Panc1 (cell line): ENCODE data around the gene UBL5.

Experiments used
- CTCF ChIP-seq: fragments of 450-650 bp; IDR thresholded peaks from 2 replicates; pipeline ENCODE4 v1.5.1; 2017; ENCODE audit warnings: mild to moderate bottlenecking
- POLR2AphosphoS5 ChIP-seq: IDR thresholded peaks from 2 replicates; pipeline ENCODE4 v1.6.1; 2012; ENCODE audit warnings: mild to moderate bottlenecking, low read depth, low read length, moderate library complexity
- REST ChIP-seq, 2 experiments: IDR thresholded peaks; 2 replicates each; pipeline ENCODE4 v1.6.1; 2011 to 2012; ENCODE audit warnings: low read depth in 2 of 2, control low read depth in 1 of 2, low read length in 1 of 2, mild to moderate bottlenecking in 1 of 2, moderate library complexity in 1 of 2; ENCODE audit not compliant: insufficient read depth in 1 of 2
- SIN3A ChIP-seq: IDR thresholded peaks from 2 replicates; pipeline ENCODE4 v1.6.1; 2012; ENCODE audit warnings: low read depth, mild to moderate bottlenecking, low read length, moderate library complexity, borderline replicate concordance; ENCODE audit not compliant: insufficient read depth
- TCF7L2 ChIP-seq: IDR thresholded peaks from 2 replicates; pipeline ENCODE4 v1.6.1; 2011; ENCODE audit warnings: mild to moderate bottlenecking, low read depth, low read length, inconsistent platforms

GRCh38 chr19:9848060-9848459, 20.3 kb downstream of the UBL5 start:
- TF ChIP-seq CTCF (peak; percentile 70; the same call in 1 of the 2 replicates), REST (IDR thresholded peaks at IDR 0.05; ENCODE audit: insufficient read depth in 1 of 2, low read depth in 2 of 2, low read length in 1 of 2) (no peak), TCF7L2 (no peak), POLR2AphosphoS5 (no peak), SIN3A (no peak)
